HuH-7.5 (cell line): ENCODE data around the gene LSS.

Experiments used
- DNase-seq: peaks from one replicate; pipeline ENCODE4 v3.0.0; 2011; ENCODE audit warnings: low spot score

The LSS gene

GRCh38 chr21:46168659-46169386, 59.8 kb downstream of the LSS start:
- no peak for DNase-seq

GRCh38 chr21:46168238-46168637, 60.3 kb downstream of the LSS start:
- DNase-seq, result no peak

DNA sequence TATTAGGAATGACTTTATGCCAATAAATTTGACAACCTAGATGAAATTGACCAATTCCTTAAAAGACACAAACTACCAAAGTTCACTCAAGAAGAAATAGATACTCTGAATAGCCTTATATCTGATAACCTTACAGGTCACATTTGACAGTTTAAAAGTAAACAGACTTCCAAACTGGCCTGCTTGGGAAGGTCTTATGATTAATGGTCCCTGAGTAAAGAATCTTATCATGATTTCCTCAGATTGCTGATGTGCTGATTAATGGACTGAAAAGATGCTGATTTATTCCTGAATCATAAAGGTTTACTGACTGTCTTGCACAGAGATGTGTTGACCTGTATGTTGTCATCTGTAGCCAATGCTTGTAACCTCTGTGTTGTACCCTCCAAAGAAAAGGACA, 63.5 kb downstream of the LSS start:
- DNase-seq, result no peak

DNA sequence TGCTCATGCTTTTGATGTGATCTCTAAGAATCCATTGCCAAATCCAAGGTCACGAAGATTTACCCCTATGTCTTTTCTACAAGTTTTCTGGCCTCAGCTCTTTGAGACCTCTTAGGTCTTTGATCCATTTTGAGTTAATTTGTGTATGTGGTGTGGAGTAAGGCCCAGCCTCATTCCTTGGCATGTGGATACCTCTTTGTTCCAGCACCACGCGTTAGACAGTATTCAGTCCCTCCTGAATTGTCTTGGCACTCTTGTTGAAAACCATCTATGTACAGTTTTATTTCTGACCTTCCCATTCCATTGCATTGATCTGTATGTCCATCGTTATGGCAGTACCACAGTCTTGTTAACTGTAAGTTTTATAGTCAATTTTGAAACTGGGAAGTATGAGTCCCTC, 65.2 kb downstream of the LSS start:
- no peak for DNase-seq

- DNase-seq, result no peak
Measured at GRCh38 chr21:46161633-46162592, 66.7 kb downstream of the LSS start.

GRCh38 chr21:46160907-46161632, 67.5 kb downstream of the LSS start:
- DNase-seq, result no peak

- no peak for DNase-seq
Measured at GRCh38 chr21:46160657-46160906, 68.0 kb downstream of the LSS start.

GRCh38 chr21:46159841-46160656, 68.5 kb downstream of the LSS start:
- DNase-seq, result no peak

DNA sequence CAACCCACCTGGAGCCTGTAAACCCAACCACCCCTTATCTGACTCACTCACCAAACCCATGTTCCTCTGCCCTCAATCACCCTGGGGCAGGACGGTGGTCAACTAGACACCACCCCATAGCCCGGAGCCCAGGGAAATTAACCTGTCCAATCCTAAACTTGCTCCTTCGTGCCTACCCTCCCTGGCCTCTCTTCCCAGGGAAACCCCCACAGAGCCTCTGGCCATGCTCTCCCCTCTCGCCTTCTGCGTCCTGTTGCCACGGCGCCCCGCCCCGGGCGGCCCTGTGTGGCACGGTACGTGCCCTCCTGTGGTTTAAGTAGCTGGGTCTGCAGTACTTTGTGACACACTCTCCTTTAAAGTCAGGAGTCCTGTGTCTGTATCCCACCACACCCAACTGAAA, 69.2 kb downstream of the LSS start:
- no peak for DNase-seq

GRCh38 chr21:46158666-46159300, 69.8 kb downstream of the LSS start:
- DNase-seq, result no peak

GRCh38 chr21:46157987-46158451, 70.6 kb downstream of the LSS start:
- no peak for DNase-seq

DNA sequence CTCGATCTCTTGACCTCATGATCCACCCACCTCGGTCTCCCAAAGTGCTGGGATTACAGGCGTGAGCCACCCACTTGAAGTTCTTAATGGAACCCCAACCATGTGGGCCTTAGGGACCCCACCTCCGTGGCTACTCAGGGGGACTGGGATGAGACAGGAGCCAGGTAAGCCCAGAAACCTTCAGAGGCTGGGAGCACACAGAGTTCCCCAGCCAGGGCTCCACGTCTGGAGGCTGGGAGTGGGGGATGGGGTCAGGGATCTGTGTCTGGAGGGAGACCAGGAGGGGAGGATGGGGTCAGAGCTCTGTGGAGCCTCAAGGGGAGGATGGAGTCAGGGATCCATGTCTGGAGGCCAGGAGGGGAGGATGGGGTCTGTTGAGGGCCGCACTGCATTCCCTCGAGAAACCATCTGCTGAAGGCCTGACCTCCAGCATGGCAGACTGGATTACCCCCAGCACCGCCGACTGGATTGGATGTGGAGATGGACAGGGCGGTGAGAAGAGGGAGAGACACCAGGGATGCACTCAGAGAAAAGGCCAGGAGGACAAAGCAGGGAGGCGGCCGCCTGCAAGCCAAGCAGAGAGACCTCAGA, 71.1 kb downstream of the LSS start:
- no peak for DNase-seq

DNA sequence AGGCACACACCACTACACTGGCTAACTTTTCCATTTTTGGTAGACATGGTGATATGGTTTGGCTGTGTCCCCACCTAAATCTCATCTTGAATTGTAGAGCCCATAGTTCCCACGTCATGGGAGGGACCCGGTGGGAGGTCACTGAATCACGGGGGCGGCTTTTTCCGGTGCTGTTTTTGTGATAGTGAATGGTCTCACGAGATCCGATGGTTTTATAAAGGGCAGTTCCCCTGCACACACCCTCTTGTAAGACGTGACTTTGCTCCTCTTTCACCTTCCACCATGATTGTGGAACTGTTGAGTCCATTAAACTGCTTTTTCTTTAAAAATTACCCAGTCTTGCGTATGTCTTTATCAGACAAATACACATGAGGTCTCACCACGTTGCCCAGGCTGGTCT, 71.9 kb downstream of the LSS start:
- no peak for DNase-seq

DNA sequence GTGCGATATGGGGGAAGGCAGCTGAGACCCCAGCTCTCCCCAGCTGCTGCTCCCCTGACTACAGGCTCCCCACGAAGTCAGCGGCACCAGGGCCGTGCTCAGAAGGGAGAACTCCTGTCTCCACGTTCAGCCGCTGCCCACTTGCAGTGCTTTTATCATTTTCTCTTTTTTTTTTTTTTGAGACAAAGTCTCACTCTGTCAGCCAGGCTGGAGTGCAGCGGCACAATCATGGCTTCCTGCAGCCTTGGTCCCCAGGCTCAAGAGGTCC, 72.3 kb downstream of the LSS start:
- DNase-seq, result no peak

- no peak for DNase-seq
Measured at GRCh38 chr21:46155514-46156377, 72.8 kb downstream of the LSS start, which contains the start of gene FTCD. FTCD (minus strand) TSS chr21:46155579; CDS start chr21:46155523, 56 bp downstream.

- DNase-seq, result no peak
Measured at GRCh38 chr21:46154955-46155513, 73.5 kb downstream of the LSS start.

GRCh38 chr21:46154155-46154954, 74.2 kb downstream of the LSS start:
- DNase-seq, result no peak

- DNase-seq, result peak; percentile 87
Measured at GRCh38 chr21:46153247-46154154, 75.1 kb downstream of the LSS start.
